Cardiac muscle cell (in vitro differentiated cells and primary cell): Measurements from ENCODE around the gene SLC23A3. TPM values are rescaled to one million over a fixed set of nuclear protein-coding genes. Genes with fewer than 3 reads are reported as not detected.

Experiments used
- DNase-seq, 2 donors: peaks; one replicate each; pipeline versions ENCODE4 v3.0.0 to v3.0.0-alpha.2; 2010 to 2017; ENCODE audit warnings: low read depth in 1 of 2, low spot score in 1 of 2
- H3K27ac ChIP-seq: fragments of 200-600 bp; sonication (generic); 2 replicates; pipeline ENCODE4 v1.5.1; 2016
- H3K27me3 ChIP-seq: fragments of 200-600 bp; sonication (generic); 2 replicates; pipeline ENCODE4 v1.6.0; 2016; ENCODE audit warnings: control low read depth
- H3K36me3 ChIP-seq: fragments of 200-600 bp; sonication (generic); 2 replicates; pipeline ENCODE4 v1.5.1; 2016; ENCODE audit warnings: control low read depth
- H3K4me1 ChIP-seq: fragments of 200-600 bp; sonication (generic); 2 replicates; pipeline ENCODE4 v1.8.1; 2017; ENCODE audit warnings: low read depth, mild to moderate bottlenecking, mixed run types
- H3K4me3 ChIP-seq: fragments of 200-600 bp; sonication (generic); 2 replicates; pipeline ENCODE4 v1.5.1; 2016; ENCODE audit warnings: mild to moderate bottlenecking
- H3K9me3 ChIP-seq: fragments of 200-600 bp; sonication (generic); 2 replicates; pipeline ENCODE4 v1.5.1; 2017; ENCODE audit warnings: low read depth, mild to moderate bottlenecking, control low read depth
- CTCF ChIP-seq: IDR thresholded peaks from 2 replicates; pipeline ENCODE4 v1.5.1; 2012; ENCODE audit warnings: low read depth, mild to moderate bottlenecking, low read length
- polyA plus RNA-seq: library from polyadenylated mRNA; unstranded; fragments of >200 nt; fragmentation: Nextera tagmentation; extraction: Ambion mirVana; gene quantifications from 2 replicates; pipeline ENCODE4 v1.2.1, GENCODE V29; 2016
- total RNA-seq: library from RNA; depleted of rRNA; stranded (reverse); fragments of >200 nt; gene quantifications from 2 replicates; pipeline ENCODE4 v1.2.3, GENCODE V29; 2016

Gene SLC23A3
- total and polyA plus RNA-seq, 2 experiments from 2014 or later: 0.09 TPM; not detected in 1

GRCh38 chr2:219199470-219200211, 29.8 kb upstream of the SLC23A3 start:
- DNase-seq: no peak
- Histone ChIP-seq H3K9me3 (no peaks in the 10 kb centered on the region), H3K4me3 (no peak overlapping the region), H3K36me3 (no peaks in the 10 kb centered on the region), H3K27me3 (no peaks in the 10 kb centered on the region), H3K4me1 (no peaks in the 10 kb centered on the region), H3K27ac (no peak overlapping the region)
- no peak for TF ChIP-seq CTCF

- no peak for DNase-seq
- TF ChIP-seq CTCF: no peak
- H3K4me1 ChIP-seq: no peaks in the 10 kb centered on the region
- H3K27me3 ChIP-seq: no peaks in the 10 kb centered on the region
- no peak overlapping the region for H3K27ac ChIP-seq
- H3K36me3 ChIP-seq: no peaks in the 10 kb centered on the region
- H3K9me3 ChIP-seq: no peaks in the 10 kb centered on the region
- no peak overlapping the region for H3K4me3 ChIP-seq
These were observed 29.1 kb upstream of the SLC23A3 start for GRCh38 chr2:219198974-219199373.

- Histone ChIP-seq H3K4me3 (no peak overlapping the region), H3K27ac (no peak overlapping the region), H3K4me1 (no peaks in the 10 kb centered on the region), H3K9me3 (no peaks in the 10 kb centered on the region), H3K27me3 (no peaks in the 10 kb centered on the region), H3K36me3 (no peaks in the 10 kb centered on the region)
- no peak for DNase-seq
- TF ChIP-seq CTCF: no peak
These were observed 27.6 kb upstream of the SLC23A3 start for GRCh38 chr2:219197388-219197787.

- no peaks in the 10 kb centered on the region for H3K27me3 ChIP-seq
- no peak for TF ChIP-seq CTCF
- no peaks in the 10 kb centered on the region for H3K9me3 ChIP-seq
- H3K4me3 ChIP-seq: no peak overlapping the region
- H3K4me1 ChIP-seq: no peaks in the 10 kb centered on the region
- H3K27ac ChIP-seq: no peak overlapping the region
- peaks cover 25% of the 10 kb centered on the region for H3K36me3 ChIP-seq
- DNase-seq: no peak
These were observed 17.1 kb upstream of the SLC23A3 start for GRCh38 chr2:219186754-219187456.

GRCh38 chr2:219184121-219184520, 14.3 kb upstream of the SLC23A3 start:
- DNase-seq: no peak
- H3K36me3 ChIP-seq: peaks cover 36% of the 10 kb centered on the region
- no peak for TF ChIP-seq CTCF
- H3K27me3 ChIP-seq: no peaks in the 10 kb centered on the region
- no peaks in the 10 kb centered on the region for H3K9me3 ChIP-seq
- H3K27ac ChIP-seq: no peak overlapping the region
- peaks cover 2% of the 10 kb centered on the region for H3K4me1 ChIP-seq
- H3K4me3 ChIP-seq: no peak overlapping the region
